Neural progenitor cell (in vitro differentiated cells): ENCODE data around the gene ZNF81.

ENCODE experiments used
- CTCF ChIP-seq: fragments of 200-600 bp; sonication (generic); IDR thresholded peaks from 2 replicates; pipeline ENCODE4 v1.5.1; 2017; ENCODE audit warnings: antibody characterized with exemption, mild to moderate bottlenecking
- EZH2phosphoT487 ChIP-seq: fragments of 200-600 bp; sonication (generic); IDR thresholded peaks from 2 replicates; pipeline ENCODE4 v1.6.1; 2017; ENCODE audit warnings: antibody characterized with exemption

GRCh38 chrX:47879463-47879862 is 42.8 kb downstream of the ZNF81 start:
- no peak for TF ChIP-seq CTCF
- no peak for TF ChIP-seq EZH2phosphoT487
